GM21360 (cell line): ENCODE measurements around the gene TBC1D24.

Experiments
- ATAC-seq: cut with Tn5 transposase; IDR thresholded peaks from one replicate; pipeline ENCODE4 v1.9.1; 2021; ENCODE audit warnings: mild to moderate bottlenecking, moderate library complexity; ENCODE audit not compliant: unreplicated experiment

TBC1D24 gene

DNA sequence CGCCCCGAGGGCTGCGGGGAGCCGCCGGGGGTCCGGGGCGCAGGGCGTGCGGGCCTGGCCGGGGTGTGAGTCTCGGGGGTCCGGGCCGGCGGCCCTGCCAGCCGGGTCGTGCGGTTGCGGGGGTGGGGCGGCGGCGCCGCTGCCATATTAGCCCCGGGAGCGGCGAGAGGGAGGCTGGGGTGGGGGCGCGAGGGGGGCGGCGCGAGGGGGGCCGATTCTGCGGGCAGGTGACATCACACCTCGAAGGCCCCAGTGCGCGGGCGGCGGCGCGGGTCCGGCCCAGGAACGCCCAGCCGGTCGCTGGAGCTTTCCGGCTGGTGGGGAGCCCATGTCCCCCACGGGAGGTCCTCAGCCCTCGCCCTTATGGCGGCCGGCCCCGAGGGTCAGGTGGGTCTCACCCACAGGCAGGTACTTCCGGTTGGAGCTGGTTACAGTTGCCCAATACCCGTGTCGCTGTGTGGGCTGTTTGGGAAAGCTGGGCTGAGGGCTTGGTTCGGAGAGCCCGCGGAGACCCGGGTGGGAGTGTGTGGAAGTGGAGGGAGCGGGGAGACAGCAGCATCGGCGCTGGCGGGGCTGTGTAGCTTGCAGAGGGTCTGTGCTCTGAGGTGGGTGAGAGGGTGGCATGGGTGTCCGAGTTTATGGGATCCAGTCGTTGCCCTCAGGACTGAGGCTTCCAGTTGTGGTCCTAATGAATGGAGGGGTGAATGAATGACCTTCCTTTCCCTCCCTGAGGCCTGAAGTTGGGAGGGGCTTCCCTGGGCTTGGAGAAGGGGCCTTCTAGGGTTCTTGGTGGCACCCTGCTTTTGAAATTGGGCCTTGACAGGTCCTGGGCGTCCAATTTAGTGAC, 39.6 kb downstream of the TBC1D24 start:
- ATAC-seq, result peak; percentile 5

GRCh38 chr16:2515180-2515851, 40.4 kb downstream of the TBC1D24 start:
- no peak for ATAC-seq

DNA sequence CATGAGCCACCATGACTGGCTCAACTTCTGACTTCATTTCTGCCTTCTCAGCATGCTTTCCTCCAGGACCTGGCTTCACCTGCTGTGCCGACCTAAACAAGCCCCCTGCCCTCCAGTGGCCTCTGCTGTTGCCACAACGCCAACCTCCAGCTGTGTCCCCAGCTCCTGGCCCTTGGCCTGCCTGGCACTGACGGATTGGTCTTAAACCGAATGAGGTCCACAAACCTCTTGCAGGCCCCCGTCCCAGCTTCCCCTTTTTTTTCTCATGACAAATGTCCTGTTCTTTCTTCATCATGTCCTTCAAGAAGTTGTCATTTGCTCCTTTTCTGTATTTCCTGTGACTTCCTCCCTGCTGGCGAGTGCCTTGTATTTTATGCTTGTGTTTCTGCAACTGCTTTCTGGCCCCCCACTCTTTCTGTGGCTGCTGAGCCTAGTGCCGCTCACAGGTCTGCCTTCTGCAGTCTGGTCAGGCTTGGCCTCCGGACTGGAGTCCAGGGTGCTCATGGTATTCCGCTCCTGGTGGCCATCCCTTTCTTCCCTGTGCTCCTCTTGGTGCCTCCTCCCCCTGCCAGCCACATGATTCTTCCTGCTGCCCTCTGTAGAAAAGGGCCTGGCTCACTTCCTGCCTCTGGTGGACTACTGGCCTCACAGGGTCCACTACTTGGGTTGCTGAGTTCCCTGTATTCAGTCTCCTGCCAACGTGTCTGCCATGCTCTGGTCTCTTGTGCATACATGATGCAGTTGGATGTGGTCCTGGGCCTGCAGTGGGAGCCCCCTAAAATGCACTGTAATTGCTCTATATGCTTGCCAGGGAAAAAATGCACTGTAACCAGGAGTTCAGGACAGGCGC, 41.7 kb downstream of the TBC1D24 start:
- ATAC-seq, result no peak

DNA sequence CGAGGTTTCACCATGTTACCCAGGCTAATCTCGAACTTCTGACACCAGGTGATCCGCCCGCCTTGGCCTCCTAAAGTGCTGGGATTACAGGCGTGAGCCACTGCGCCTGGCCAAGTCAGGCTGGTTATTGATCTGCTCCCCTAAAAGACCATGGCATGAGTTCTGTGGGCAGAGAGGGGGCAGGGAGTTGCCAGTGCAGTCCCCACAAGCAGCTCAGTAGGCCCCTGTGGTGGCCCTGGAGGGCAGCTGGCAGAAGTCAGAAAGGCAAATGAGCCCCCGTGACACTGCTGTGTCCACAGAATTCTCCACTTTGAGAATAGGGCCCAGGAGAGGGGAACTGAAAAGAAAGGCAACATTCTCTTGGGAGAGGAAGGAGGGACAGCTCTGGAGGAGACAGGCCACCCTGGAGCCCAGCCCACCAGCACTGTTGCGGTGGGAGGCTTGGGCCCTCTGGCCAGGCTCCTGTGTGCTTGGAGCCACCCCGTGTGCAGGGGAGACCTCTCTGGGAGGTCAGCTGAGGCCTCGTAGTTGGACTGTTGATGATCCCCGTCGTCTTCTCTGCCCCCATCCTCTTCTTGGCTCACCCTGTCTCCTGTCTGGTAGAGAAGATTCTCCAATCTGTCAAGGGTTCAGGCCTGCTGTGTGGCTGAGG, 43.2 kb downstream of the TBC1D24 start:
- no peak for ATAC-seq

DNA sequence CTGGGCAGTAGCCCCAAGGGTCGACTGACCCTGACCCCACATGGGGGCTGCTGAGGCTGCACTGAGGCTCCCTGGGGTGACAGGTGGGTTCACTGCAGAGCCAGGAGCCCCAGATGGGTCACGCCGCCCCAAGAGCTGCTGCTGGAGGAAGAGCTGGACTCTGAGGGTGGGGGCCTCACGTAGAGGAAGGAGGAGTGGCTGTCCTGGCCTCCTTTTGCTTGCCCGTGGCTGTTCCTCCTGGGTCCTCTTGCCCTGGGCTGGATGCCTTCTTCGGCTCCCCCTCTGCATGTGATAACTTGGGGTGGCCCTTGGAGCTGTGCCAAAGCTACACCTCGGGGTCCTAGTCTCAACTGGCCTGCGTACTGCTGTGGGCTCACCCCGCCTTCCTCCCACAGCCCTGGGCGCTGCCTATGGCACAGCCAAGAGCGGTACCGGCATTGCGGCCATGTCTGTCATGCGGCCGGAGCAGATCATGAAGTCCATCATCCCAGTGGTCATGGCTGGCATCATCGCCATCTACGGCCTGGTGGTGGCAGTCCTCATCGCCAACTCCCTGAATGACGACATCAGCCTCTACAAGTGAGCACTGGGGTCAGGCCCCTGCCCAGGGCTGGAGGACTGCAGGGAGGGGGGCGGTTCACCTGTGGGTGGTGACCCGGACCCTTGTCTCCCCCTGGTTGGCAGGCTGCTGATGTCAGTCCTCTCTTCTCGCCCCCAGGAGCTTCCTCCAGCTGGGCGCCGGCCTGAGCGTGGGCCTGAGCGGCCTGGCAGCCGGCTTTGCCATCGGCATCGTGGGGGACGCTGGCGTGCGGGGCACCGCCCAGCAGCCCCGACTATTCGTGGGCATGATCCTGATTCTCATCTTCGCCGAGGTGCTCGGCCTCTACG, 44.1 kb downstream of the TBC1D24 start:
- ATAC-seq, result no peak

DNA sequence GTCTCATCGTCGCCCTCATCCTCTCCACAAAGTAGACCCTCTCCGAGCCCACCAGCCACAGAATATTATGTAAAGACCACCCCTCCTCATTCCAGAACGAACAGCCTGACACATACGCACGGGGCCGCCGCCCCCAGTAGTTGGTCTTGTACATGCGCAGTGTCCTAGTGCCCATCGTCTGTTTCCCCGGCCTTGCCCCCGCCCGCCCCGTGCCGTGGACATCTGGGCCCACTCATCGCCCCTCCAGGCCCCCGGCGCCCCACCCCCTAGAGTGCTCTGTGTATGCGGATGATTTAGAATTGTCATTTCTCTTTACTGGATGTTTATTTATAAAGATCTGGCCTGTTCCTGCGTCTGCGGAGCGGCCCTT, 44.8 kb downstream of the TBC1D24 start:
- no peak for ATAC-seq

DNA sequence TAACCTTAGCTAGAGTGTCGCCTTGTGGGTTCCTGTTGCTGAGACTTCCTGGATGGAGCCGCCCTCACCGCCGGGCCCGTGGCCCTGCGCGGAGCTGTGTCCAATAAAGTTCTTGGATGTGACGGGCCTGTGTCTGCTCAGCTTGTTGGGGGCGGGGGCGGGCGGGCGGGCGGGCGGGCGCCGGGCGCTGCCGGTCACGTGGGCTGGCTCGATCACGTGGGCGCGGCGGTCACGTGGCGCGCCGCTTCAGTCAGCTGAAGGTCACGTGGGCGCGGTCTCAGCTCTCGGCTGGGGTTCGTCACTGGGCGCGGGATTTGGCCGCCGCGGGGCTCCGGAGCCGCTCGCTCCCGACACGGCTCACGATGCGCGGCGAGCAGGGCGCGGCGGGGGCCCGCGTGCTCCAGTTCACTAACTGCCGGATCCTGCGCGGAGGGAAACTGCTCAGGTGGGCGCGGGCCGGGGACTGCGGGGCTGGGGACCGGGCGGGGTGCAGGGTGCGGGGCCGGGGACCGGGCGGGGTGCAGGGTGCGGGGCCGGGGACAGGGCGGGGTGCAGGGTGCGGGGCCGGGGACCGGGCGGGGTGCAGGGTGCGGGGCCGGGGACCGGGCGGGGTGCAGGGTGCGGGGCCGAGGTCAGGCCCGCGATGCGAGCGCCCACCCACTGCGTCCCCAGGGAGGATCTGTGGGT, 45.3 kb downstream of the TBC1D24 start, which contains the start of gene AMDHD2:
TSS of gene AMDHD2 (plus strand) at position 275 of the 687 bp plus-strand sequence. CDS start at position 363, 88 bp downstream.
- ATAC-seq, result peak; percentile 31

DNA sequence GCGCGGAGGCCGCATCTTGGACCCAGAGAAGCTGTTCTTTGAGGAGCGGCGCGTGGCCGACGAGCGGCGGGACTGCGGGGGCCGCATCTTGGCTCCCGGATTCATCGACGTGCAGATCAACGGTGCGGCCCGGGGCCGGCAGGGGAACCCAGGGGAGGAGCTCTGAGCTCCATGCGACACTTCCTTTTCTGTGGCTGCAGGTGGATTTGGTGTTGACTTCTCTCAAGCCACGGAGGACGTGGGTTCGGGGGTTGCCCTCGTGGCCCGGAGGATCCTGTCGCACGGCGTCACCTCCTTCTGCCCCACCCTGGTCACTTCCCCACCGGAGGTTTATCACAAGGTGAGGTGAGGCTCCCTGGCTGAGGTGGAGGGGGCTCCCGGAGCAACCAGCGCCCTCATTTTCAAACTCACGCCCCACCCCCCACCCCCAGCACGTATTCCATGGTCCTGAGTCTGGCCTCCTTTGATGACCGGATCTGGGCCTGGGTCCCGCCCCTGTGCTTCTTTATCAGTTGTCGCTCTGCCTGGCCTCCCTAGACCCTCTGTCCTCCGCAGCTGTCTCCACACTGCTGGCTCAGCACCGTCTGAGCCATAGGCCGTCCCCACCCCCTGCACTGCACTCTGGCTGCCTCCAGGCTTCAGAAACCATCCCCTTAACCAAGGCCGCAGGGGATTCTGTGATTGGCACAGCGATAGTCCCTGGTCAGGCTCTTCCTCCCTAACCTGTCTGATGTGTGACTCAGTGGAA, 46.0 kb downstream of the TBC1D24 start:
- ATAC-seq, result peak; percentile 17

GRCh38 chr16:2523801-2524231, 48.9 kb downstream of the TBC1D24 start:
- no peak for ATAC-seq

DNA sequence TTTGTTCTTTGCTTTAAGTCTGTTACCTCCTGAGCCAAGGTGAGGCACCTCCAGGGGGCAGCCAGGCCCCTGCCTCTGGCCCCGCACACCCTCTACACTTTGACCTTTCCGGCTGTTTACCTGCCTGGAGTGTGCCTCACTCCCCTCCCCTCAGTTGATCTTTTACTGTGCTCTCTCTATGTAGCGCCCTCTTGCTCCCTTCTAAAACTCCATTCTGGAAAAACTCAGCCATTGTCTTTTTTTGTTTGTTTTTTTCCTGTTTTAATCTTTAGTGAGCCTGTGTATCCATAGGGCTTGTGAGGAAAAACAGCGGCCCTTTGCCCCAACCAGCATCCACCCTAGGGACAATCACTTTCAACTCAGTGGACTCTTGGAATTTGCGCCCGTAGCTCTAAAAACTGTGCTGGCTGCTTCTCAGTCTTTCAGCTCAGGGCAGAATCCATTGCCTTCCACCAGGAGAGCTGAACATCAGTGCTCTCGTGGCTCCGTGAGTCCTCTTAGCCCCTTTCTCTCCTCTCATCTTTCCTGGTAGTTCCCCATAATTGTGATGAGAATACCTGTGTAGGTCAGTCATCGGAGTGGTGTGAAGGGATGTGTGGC, 49.5 kb downstream of the TBC1D24 start:
- no peak for ATAC-seq

DNA sequence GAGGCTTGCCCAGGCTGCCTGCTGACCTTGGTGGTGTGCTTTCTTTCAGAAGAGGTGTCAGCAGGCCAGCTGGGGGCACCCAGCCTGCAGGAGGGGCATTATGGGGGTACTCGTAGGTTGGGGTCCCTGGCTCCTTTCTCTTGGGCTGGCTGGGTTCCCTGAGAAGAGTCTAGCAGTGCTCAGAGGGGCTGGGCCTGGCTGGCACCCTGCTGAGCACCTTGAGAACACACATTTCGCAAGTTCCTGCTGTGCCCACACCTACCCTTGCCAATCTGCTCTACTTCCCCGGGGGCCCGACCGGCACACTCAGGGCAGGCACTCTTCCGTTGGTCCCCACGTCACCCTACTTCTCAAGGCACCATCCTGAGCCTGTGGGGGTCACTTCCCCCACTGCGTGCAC, 51.2 kb downstream of the TBC1D24 start:
- ATAC-seq, result no peak

DNA sequence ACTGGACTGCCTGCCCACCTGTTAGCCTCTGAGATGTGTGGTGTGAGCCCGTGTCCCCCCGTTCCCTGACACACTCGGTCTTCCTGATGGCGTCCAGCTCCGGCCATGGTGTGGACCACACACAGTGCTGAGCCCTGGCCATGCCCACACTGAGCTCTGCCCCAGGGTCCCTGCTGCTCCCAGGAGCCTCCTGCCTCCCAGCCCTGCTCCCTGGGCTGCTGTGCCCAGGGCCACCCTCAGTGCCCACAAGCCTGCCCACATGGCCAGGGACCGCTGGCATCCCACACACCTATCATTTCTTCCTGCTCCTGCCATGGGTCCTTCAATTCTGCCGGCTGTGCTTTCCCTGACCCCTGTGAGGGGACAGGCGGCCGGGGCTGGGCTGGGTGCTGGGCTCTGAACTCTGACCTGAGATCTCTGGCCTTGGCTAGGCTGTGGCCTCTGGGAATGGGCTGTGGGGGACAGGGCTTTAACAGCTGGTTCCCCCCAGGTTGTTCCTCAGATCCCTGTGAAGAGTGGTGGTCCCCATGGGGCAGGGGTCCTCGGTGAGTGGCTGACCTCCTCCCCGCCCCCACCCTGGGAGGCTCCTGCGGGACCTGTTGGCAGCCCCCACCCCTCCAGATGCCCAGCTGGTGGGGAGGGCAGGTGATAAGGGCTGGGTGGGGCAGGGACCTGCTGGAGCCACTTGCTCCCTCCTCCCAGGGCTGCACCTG, 52.3 kb downstream of the TBC1D24 start:
- no peak for ATAC-seq

DNA sequence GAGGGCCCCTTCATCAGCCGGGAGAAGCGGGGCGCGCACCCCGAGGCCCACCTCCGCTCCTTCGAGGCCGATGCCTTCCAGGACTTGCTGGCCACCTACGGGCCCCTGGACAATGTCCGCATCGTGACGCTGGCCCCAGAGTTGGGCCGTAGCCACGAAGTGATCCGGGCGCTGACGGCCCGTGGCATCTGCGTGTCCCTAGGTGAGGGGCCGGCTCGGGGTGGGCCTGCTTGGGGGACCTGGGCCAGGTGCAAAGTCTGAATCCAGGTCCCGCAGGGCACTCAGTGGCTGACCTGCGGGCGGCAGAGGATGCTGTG, 52.8 kb downstream of the TBC1D24 start:
- ATAC-seq, result no peak

GRCh38 chr16:2528161-2529060, 53.5 kb downstream of the TBC1D24 start:
- ATAC-seq, result no peak

DNA sequence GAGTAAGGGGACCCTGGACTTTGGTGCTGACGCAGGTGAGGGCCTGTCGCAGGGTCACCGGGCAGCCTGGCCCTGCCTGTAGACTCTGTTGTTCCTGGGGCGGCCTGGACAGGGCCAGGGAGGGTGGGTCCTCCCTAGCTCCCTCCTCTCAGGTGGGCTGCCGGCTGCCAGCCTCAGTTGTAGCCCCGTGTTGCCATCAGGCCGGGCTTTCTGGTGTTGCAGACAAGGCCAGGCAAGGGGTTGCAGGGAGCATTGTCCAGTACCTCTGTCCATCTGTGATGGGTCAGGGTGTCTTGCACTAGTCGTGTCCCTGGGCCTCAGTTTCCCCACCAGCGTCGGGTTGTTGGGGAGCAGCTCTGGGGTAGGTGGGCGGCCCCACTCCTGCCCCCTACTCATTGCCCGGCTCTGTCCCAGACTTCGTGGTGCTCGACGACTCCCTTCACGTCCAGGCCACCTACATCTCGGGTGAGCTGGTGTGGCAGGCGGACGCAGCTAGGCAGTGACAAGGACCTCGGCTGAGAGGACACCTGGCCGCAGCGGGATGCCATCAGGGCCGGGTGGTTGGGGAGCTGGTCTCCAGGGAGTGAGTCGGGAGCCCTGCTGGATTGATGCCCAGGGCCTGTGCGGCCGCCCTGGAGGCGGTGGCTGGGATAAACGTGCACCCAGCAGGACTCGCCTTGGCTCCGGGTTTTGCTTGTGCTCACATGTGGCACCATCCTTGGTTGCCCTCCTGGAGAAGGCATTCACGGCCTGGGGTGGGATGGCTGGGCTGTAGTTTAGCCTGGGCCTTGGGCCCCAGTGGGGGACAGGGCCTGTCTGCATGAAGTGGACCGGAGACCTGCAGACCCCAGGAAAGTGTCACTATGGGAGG, 54.4 kb downstream of the TBC1D24 start:
- no peak for ATAC-seq
